ENCODE results near the gene REEP1. TPM values are rescaled to one million over a fixed set of nuclear protein-coding genes. Genes with fewer than 3 reads are reported as not detected.

REEP1 gene
- total and polyA plus RNA-seq, 2 of the 4 experiments (the other 2 are of a cell fraction) = under 0.01 to 0.03 TPM

DNA sequence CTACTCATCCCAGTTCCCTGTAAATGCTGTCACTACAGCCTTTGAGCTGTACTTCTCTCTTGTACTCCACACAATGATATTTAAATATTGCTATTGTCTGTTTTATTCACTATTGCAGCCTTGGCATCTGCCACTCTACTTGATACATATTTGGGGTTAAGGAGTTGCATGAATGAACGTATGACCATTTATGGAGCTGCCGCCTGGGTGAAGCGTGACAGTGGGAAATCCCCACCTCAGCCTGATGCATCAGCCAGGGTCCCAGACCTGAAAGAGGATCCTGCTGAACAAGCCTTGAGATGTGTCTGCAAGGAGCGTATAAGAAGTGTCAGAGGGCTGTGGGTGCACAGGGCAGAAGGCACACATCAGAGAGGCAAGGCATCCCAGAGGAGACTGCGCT, 99.1 kb downstream of the REEP1 start:
- ATAC-seq (ENCODE audit: low read depth) = no peak
- Histone ChIP-seq H3K27ac (ENCODE audit: insufficient read depth, low read length) (no peak overlapping the region), H2AK5ac (ENCODE audit: low read depth, low read length) (no peak overlapping the region), H3K36me3 (ENCODE audit: control insufficient read depth, insufficient read depth, low read length) (no peaks in the 10 kb centered on the region), H2AK9ac (replicated peaks; ENCODE audit: low read depth, low read length, poor library complexity) (no peak overlapping the region), H3K4me1 (ENCODE audit: control insufficient read depth, insufficient read depth, low read length) (no peaks in the 10 kb centered on the region), H2BK120ac (ENCODE audit: low read depth, low read length) (no peak overlapping the region), H3K14ac (replicated peaks; ENCODE audit: low read depth, low read length) (no peak overlapping the region), H3K4ac (ENCODE audit: low read depth, low read length) (no peak overlapping the region), H3K18ac (ENCODE audit: low read depth, low read length) (no peak overlapping the region), H3K79me1 (ENCODE audit: low read depth in 1 of 2, low read length in 2 of 2) (no peaks in the 10 kb centered on the region), H3K9ac (ENCODE audit: low read depth, low read length) (no peak overlapping the region), H4K91ac (ENCODE audit: insufficient read depth, low read depth, low read length) (no peak overlapping the region), H3K23ac (ENCODE audit: low read depth, low read length) (no peak overlapping the region), H3K9me3 (ENCODE audit: control insufficient read depth, insufficient read depth, low read length) (no peaks in the 10 kb centered on the region), H3K9me1 (ENCODE audit: insufficient read depth, low read length) (no peaks in the 10 kb centered on the region), H3K4me2 (ENCODE audit: low read depth, low read length) (no peak overlapping the region), H2BK5ac (ENCODE audit: low read depth, low read length, poor library complexity, severe bottlenecking) (no peak overlapping the region), H2AFZ (replicated peaks; ENCODE audit: low read length, poor library complexity) (no peak overlapping the region), H2BK15ac (ENCODE audit: low read depth, low read length) (no peak overlapping the region), H4K20me1 (ENCODE audit: insufficient read depth, low read length) (no peaks in the 10 kb centered on the region), H3K4me3 (ENCODE audit: insufficient read depth, low read depth, low read length) (no peak overlapping the region), H3K56ac (ENCODE audit: extremely low read depth, insufficient read depth, low read length) (no peak overlapping the region), H2BK20ac (ENCODE audit: low read depth, low read length) (no peak overlapping the region), H3K27me3 (ENCODE audit: control insufficient read depth, insufficient read depth, low read length) (peaks cover 44% of the 10 kb centered on the region), H4K5ac (ENCODE audit: low read depth, low read length) (no peak overlapping the region), H4K8ac (ENCODE audit: low read depth in 2 of 2, low read length in 2 of 2) (no peak overlapping the region)
- DNase-seq = no peak
- POLR2A ChIA-PET (ENCODE audit: unreplicated experiment) = no interaction called here
- in situ Hi-C loops (cut with MboI; ENCODE audit: low sequenced_read_pairs) = no loop called here
- CTCF ChIA-PET = no interaction called here
- WGBS, 2 experiments (ENCODE audit: extremely low coverage in 2 of 2, insufficient read length in 1 of 2) = no CpG with 5 or more reads among the region's 5 CpGs
- TF ChIP-seq, protein P1, sequence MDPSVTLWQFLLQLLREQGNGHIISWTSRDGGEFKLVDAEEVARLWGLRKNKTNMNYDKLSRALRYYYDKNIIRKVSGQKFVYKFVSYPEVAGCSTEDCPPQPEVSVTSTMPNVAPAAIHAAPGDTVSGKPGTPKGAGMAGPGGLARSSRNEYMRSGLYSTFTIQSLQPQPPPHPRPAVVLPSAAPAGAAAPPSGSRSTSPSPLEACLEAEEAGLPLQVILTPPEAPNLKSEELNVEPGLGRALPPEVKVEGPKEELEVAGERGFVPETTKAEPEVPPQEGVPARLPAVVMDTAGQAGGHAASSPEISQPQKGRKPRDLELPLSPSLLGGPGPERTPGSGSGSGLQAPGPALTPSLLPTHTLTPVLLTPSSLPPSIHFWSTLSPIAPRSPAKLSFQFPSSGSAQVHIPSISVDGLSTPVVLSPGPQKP (IDR thresholded peaks at IDR 0.05; ENCODE audit: borderline replicate concordance, low read depth, low read length) = no peak
- TF ChIP-seq BHLHE40 (IDR thresholded peaks at IDR 0.05; ENCODE audit: low read depth, low read length) (no peak), MAZ (IDR thresholded peaks at IDR 0.05; ENCODE audit: borderline replicate concordance, low read depth, low read length) (no peak), SMC3 (IDR thresholded peaks at IDR 0.05; ENCODE audit: low read depth, low read length) (no peak), RCOR1 (IDR thresholded peaks at IDR 0.05; ENCODE audit: insufficient replicate concordance, low read length) (no peak), RFX5 (IDR thresholded peaks at IDR 0.05; ENCODE audit: low read depth, low read length) (no peak), CTCF (conservative IDR thresholded peaks at IDR 0.05; ENCODE audit: low read depth, low read length) (no peak), USF2 (IDR thresholded peaks at IDR 0.05; ENCODE audit: low read depth, low read length) (no peak), NFE2L2 (IDR thresholded peaks at IDR 0.05; ENCODE audit: low read depth, low read length) (no peak), CEBPB (IDR thresholded peaks at IDR 0.05; ENCODE audit: low read depth, low read length) (no peak), CHD1 (IDR thresholded peaks at IDR 0.05; ENCODE audit: low read depth, low read length) (no peak), RAD21 (IDR thresholded peaks at IDR 0.05; ENCODE audit: low read length) (no peak), FOS (IDR thresholded peaks at IDR 0.05; ENCODE audit: low read depth, low read length) (no peak), MXI1 (IDR thresholded peaks at IDR 0.05; ENCODE audit: borderline replicate concordance, low read depth, low read length) (no peak), MAFK (IDR thresholded peaks at IDR 0.05; ENCODE audit: low read depth, low read length) (no peak)
- intact Hi-C loops (cut with micrococcal nuclease) = no loop called here
- dilution Hi-C loops (cut with HindIII; ENCODE audit: low sequenced_read_pairs, unreplicated experiment) = no loop called here
- no TSS peak for BruUV-seq (replicated peaks)

Measured in IMR-90 (cell line).